ENCODE measurements around the gene WNT2. TPM values are rescaled to one million over a fixed set of nuclear protein-coding genes. Genes with fewer than 3 reads are reported as not detected.

WNT2 gene
- total and polyA plus RNA-seq, 7 donors = 0.01 to 0.47 (median 0.03) TPM; not detected in 4

DNA sequence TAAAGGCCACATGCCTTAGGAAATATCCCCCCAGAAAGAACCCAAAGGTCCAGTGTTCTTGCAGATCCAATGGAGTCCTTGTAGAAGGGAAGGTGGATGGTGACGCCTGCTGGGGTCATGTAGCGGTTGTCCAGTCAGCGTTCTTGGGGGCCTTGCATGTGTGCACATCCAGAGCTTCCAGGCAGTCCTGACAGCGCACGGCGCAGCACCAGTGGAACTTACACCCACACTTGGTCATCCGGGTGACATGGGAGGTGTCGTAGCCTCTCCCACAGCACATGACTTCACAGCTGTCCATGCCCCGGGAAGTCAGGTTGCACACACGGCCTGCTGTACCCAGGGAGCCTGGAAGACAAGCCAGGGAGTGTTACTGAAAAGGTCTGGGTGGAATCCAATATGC is 44.8 kb downstream of the WNT2 start:
- TF ChIP-seq, protein P1, sequence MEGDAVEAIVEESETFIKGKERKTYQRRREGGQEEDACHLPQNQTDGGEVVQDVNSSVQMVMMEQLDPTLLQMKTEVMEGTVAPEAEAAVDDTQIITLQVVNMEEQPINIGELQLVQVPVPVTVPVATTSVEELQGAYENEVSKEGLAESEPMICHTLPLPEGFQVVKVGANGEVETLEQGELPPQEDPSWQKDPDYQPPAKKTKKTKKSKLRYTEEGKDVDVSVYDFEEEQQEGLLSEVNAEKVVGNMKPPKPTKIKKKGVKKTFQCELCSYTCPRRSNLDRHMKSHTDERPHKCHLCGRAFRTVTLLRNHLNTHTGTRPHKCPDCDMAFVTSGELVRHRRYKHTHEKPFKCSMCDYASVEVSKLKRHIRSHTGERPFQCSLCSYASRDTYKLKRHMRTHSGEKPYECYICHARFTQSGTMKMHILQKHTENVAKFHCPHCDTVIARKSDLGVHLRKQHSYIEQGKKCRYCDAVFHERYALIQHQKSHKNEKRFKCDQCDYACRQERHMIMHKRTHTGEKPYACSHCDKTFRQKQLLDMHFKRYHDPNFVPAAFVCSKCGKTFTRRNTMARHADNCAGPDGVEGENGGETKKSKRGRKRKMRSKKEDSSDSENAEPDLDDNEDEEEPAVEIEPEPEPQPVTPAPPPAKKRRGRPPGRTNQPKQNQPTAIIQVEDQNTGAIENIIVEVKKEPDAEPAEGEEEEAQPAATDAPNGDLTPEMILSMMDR (IDR thresholded peaks at IDR 0.05) = no peak

DNA sequence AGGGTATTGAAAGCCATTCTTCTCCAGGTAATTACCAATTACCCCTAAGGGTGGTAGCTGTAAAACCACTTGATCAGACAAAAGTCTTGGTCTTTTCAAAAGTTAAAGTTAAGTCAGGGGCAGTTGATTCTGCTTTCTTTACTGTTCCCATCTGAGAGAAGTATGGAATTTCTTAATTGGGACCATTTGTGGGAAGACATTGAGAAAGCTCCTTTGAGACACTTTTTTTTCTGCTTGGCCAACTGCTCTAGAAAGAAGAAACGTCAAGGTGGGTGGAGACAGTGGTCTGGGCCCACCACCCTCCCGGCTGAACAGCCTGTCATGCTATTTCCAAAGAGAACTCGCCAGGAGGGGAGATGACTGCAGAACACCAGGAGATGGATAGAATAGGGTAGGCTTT is 45.3 kb downstream of the WNT2 start:
- intact Hi-C loops (cut with DNase I) = no loop called here

More for the DNA sequence above, 44.8 kb downstream of the WNT2 start:
- no peaks in the 10 kb centered on the region for H3K4me1 ChIP-seq
- intact Hi-C loops (cut with DNase I) = no loop called here
- ATAC-seq (no peak), DNase-seq (no peak)
- 87 to 91% (median 89%) methylated on average over 10 of the region's 10 CpGs for WGBS, 3 donors
- H3K27ac ChIP-seq = no peak overlapping the region
- no peaks in the 10 kb centered on the region for H3K36me3 ChIP-seq (ENCODE audit: insufficient read depth in 1 of 2, low read depth in 1 of 2)
- H3K9me3 ChIP-seq = no peaks in the 10 kb centered on the region
- H3K4me3 ChIP-seq = no peak overlapping the region
- H3K27me3 ChIP-seq (ENCODE audit: insufficient read depth in 3 of 3, low read length in 2 of 3) = no peaks in the 10 kb centered on the region

GRCh38 chr7:117274951-117275350 is 47.9 kb downstream of the WNT2 start:
- no peaks in the 10 kb centered on the region for H3K36me3 ChIP-seq (ENCODE audit: insufficient read depth in 1 of 2, low read depth in 1 of 2)
- H3K4me3 ChIP-seq = no peak overlapping the region
- 47 to 57% (median 49%) methylated on average over 4 of the region's 4 CpGs for WGBS, 3 donors
- TF ChIP-seq, protein P1 (IDR thresholded peaks at IDR 0.05) = no peak
- H3K27ac ChIP-seq = no peak overlapping the region
- peaks cover 0 to 1% (median 0%) of the 10 kb centered on the region in 3 donors for H3K27me3 ChIP-seq (ENCODE audit: insufficient read depth in 3 of 3, low read length in 2 of 3)
- intact Hi-C loops (cut with DNase I) = no loop called here
- DNase-seq = no peak
- no peaks in the 10 kb centered on the region for H3K4me1 ChIP-seq
- ATAC-seq = no peak
- no peaks in the 10 kb centered on the region for H3K9me3 ChIP-seq

More for the DNA sequence above, 45.3 kb downstream of the WNT2 start:
- DNase-seq = no peak
- Histone ChIP-seq H3K27ac (no peak overlapping the region), H3K9me3 (no peaks in the 10 kb centered on the region), H3K4me1 (no peaks in the 10 kb centered on the region), H3K27me3 (ENCODE audit: insufficient read depth in 3 of 3, low read length in 2 of 3) (no peaks in the 10 kb centered on the region), H3K4me3 (no peak overlapping the region), H3K36me3 (ENCODE audit: insufficient read depth in 1 of 2, low read depth in 1 of 2) (no peaks in the 10 kb centered on the region)
- TF ChIP-seq, protein P1 (IDR thresholded peaks at IDR 0.05) = no peak
- no peak for ATAC-seq
- 63 to 70% (median 63%) methylated on average over 3 of the region's 3 CpGs for WGBS, 3 donors

GRCh38 chr7:117273814-117274225 is 49.0 kb downstream of the WNT2 start:
- intact Hi-C loops (cut with DNase I) = no loop called here
- H3K9me3 ChIP-seq = no peaks in the 10 kb centered on the region
- WGBS, 3 donors = 72 to 78% (median 75%) methylated on average over 11 of the region's 11 CpGs

More at GRCh38 chr7:117273814-117274225, 49.0 kb downstream of the WNT2 start:
- ATAC-seq (no peak), DNase-seq (no peak)
- Histone ChIP-seq H3K27me3 (ENCODE audit: insufficient read depth in 3 of 3, low read length in 2 of 3) (peaks cover 0 to 1% (median 0%) of the 10 kb centered on the region in 3 donors), H3K36me3 (ENCODE audit: insufficient read depth in 1 of 2, low read depth in 1 of 2) (no peaks in the 10 kb centered on the region), H3K4me1 (no peaks in the 10 kb centered on the region), H3K4me3 (no peak overlapping the region), H3K27ac (no peak overlapping the region)
- TF ChIP-seq, protein P1 (IDR thresholded peaks at IDR 0.05) = no peak
